DOHH2 (cell line): Measurements from ENCODE around the gene SNX9.

Experiments
- CTCF ChIP-seq: fragments of 200-600 bp; sonication (generic); IDR thresholded peaks from one replicate; pipeline ENCODE4 v1.5.1; 2014; ENCODE audit warnings: antibody characterized with exemption, mild to moderate bottlenecking, low read depth, low read length; ENCODE audit not compliant: poor library complexity, severe bottlenecking
- EZH2phosphoT487 ChIP-seq: fragments of 200-600 bp; sonication (generic); IDR thresholded peaks from 2 replicates; pipeline ENCODE4 v1.6.1; 2017; ENCODE audit warnings: borderline replicate concordance, mild to moderate bottlenecking, antibody characterized with exemption, low read length, moderate library complexity, mixed read lengths

GRCh38 chr6:157823528-157824370 lies 703 bp downstream of the SNX9 start:
- TF ChIP-seq CTCF (no peak), EZH2phosphoT487 (peak; percentile 87)
